HG03025 (cell line): ENCODE data around the gene APMAP.
A peak's percentile ranks its signal among the peaks of the same experiment; 100 is the strongest.

Source experiments
- ATAC-seq: cut with Tn5 transposase; IDR thresholded peaks from one replicate; pipeline ENCODE4 v1.9.1; 2021; ENCODE audit warnings: mild to moderate bottlenecking, moderate library complexity; ENCODE audit not compliant: unreplicated experiment, low FRiP score

APMAP gene, protein sequence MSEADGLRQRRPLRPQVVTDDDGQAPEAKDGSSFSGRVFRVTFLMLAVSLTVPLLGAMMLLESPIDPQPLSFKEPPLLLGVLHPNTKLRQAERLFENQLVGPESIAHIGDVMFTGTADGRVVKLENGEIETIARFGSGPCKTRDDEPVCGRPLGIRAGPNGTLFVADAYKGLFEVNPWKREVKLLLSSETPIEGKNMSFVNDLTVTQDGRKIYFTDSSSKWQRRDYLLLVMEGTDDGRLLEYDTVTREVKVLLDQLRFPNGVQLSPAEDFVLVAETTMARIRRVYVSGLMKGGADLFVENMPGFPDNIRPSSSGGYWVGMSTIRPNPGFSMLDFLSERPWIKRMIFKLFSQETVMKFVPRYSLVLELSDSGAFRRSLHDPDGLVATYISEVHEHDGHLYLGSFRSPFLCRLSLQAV

GRCh38 chr20:24992487-24993205 is at the start of gene APMAP:
APMAP (minus strand) TSS chr20:24992751; CDS start chr20:24992688, 63 bp downstream.
- peak; percentile 95 for ATAC-seq

- no peak for ATAC-seq
Measured at GRCh38 chr20:25041813-25042530, 49.4 kb upstream of the APMAP start.

DNA sequence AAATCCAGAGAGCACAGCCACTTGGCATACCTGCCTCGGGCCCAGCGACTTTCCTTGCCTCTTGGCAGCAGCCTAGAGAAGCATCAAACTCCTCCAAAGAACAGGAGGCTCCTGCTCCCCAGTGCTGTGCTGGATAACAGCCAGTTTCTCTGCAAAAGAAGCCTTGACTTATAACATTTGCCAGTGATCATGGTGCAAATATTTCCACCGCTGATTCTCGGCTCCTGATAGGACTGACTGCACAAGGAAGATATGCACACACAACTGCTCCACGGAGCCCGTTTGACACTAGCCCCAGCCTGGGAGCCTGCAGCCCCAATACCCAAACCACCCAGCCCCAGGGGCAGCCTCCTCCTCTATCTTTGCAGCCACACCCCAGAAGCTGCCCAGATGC is 47.9 kb upstream of the APMAP start:
- no peak for ATAC-seq

DNA sequence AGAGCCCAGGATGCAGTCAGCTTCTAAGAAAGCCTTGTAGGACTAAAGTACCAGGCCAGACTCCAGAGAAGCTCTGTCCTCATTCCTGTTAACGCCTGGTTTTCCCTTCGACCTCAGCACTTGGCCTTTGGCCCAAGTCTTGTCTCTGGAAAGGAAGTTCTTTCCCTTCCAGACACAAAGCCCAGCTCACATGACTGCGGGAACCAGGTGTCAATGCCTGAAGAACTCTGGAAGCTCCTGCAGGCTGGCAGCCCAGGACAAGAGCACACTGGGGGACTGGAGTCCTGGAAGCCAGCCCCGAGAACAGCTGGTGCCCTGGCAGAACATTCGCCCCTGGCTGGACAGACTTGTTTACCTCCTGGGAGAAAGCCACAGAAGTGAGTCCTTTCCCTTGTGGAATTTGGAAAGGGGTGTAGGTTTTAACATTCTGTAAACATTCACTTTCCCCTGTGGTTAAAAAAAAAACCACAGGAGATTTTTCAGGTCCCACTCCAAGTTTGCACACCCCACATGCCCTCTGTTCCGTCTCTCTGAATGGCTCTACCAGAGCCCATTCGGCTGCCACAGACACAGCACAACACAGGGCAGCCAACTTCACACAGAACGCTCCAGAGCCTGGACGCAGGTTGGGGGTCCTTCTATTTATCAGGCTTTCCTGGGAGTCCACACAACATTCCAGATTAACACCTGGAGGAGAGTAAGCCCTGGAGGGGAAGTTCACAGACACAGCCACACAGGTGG is 47.3 kb upstream of the APMAP start:
- ATAC-seq = no peak

DNA sequence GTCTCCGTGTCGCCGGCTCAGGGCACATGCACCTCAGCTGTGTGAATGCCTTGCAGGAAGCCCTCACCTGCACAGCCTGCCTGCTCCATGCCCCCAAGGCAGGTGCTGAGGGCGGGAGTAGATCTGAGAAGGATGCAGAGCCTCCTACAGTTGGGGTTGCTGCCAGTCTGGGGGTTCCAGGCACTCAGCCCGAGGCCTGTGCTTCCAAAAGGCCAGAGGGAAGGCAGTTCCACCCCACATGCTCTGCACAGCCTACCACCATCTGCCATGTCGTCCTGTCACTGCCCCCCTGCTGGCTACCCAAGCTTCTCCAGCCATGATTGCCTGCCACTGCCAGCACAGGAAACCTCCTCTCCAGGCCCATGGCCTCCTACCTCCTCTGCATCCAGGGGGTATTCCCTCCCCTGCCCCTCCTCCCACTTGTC is 46.1 kb upstream of the APMAP start:
- ATAC-seq = no peak

DNA sequence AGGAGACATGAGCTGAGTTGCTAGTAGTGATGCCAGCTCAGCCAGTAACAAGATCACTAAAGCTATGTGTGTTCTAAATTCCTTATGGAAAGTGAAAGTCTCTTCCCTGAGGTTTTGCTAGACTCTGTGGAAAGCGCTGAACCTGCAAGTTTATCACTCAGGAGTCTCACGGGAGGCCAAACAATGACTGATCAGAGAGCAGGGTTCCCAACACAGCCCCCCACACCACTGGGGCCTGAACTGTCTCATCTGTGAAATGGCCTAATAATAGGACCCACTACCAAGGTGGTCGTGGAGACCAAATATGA is 45.5 kb upstream of the APMAP start:
- ATAC-seq = no peak

DNA sequence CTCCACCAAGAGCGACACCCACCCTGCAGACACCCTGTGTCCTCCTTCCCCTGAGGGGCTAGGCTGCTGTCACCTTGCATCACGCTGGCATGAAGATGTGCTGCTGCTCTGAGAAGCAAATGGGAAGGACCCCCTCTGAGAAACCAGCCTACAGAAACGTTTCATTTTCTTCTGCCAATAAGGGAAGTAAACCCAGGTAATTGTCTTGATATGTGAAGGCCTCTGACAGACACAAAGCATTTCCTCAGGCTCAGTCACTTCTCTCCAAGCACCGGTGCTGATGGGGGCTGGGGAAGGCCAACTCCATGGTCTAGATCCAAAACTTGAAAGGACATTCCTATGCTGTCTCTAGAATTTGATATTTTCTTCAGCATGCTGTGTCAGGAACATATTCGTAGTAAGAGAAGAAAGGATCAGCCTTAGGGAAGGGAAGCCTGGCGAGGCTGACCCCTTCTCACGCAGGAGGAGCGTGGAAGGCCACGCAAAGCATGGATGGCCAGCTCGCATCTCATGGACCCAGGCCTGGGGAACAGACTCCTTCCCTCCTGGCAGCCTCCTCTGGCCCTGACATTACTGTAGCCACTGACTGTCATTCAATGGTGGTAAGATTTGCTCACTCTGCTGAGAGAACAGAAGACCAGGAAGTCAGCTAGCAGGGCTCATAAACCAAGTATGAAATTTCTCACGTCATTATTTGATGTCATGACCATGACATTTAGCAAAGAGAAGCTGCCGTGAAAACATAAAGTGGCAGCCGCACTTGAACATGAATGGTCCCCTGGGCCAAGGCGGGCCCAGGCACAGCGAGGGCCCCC is 44.9 kb upstream of the APMAP start:
- ATAC-seq = no peak

DNA sequence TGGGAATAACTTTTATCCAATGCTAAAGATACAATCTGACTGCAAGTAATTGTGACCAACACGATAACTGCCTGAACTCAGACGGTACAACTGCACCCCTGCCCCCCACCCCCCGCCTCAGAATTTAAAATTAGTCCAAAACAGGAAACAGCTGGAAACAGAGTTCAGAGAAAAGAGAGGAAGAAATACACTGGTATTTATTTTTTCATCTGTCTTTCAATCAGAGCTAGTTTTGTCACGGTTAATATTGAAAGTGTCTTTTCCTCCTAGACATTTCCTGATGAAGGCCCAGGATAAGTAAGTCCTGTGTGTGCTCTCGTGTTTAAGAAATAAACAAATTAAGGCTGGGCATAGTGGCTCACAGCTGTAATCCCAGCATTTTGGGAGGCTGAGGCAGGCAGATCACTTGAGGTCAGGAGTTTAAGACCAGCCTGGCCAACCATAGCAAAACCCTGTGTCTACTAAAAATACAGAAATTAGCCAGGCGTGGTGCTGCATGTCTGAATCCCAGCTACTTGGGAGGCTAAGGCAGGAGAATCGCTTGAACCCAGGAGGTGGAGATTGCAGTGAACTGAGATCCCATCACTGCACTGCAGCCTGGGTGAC is 43.9 kb upstream of the APMAP start:
- peak; percentile 20 for ATAC-seq

- ATAC-seq = peak; percentile 48
Measured at GRCh38 chr20:25035921-25036320, 43.4 kb upstream of the APMAP start.

DNA sequence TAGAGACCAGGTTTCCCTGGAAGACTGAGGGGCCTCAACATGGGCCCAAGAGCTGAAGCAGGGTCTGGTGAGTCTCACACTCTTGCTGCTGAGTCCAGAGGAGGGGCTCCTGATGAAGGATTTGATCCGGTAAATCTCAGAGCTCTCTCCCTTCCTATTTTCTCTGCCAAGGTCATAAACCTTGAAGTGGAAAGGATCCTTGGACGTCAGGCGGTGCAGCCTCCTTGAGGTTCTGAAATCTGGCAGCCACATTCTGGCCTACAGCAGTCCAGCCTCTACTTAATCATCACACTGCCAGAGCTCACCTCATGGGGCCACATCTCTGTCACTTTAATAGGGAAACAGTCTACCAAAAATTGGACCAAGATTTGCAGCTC is 41.4 kb upstream of the APMAP start:
- no peak for ATAC-seq

GRCh38 chr20:25033265-25033923 is 40.8 kb upstream of the APMAP start:
- no peak for ATAC-seq

DNA sequence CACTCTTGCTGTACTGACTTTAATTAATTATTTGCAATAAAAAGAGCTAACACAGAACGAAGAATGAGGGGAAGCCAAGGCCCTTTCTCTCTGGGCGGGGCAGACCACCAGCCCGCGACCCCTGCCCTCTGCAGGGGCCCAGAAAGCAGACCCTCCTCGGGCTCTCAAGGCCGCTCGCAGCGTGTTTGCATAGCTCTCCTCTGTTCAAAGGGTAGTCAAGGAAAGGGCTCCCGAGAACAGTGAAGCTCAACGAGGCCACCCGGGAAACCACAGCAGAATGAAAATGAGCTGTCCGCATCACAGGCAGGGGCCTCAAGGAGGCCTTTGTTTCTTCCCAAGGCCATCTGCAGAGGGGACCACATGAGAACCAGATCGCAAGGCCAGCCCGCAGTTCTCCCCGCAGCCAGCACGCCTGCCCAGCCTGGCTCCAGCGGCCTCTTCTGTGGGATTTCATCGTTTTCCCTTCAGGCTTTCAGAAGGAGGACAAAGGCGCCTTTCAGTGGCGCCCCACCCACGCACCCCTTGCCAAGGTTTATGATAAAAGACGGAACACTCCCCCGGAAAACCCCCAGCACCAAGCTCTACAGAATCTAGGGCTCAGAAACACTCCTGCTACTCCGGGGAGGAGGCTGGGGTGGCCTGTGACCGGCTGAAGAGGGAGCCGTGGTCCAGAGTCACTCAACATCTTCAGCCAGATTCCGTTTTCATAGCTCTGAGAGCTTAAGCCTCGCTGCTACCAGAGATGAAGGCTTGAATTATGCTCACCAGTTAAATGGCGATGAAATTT is 40.1 kb upstream of the APMAP start:
- ATAC-seq = no peak

DNA sequence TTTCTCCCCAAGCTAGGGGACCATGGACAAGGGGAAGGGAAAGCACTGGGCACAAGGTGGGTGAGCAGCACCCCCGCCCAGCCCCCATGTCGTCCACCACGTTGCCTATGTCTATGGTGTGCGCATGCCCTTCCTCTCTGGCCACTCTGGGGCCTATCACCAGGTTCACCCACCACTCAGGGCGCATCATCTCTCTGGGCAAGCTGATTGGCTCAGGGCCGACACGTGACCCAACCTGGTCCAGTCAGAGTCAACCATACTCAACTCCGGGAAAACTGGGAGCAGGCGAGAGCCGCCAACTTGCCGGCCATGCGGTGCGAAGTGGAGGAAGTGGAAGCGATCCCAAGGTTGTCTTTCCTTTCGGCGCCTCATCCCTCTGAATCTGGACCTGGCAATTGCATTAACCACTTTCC is 39.5 kb upstream of the APMAP start:
- no peak for ATAC-seq

DNA sequence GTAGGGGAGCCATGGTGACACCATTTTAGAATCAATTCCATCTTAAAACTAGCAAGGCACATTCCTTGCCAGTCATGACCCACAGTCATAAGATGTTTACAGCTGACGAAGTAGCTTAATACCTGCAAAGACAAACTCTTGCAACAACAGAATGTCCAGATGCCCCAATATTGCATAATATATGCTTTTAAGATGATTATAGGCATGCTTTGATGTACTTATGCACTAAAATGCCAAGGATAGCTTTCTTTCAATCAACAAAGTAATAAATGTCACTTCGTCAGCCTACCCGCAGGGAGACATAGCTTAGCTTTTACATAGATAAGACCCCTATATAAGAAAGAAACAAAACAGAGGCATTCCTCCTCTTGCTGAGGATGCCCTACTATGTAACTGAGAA is 38.7 kb upstream of the APMAP start:
- no peak for ATAC-seq

GRCh38 chr20:25030649-25031207 is 38.2 kb upstream of the APMAP start:
- no peak for ATAC-seq

GRCh38 chr20:25030007-25030648 is 37.6 kb upstream of the APMAP start:
- no peak for ATAC-seq

GRCh38 chr20:25025986-25026605 is 33.5 kb upstream of the APMAP start:
- ATAC-seq = no peak
